Left cardiac atrium (tissue), 4 donors: ENCODE data around the gene POU3F2. TPM values are rescaled to one million over a fixed set of nuclear protein-coding genes. Genes with fewer than 3 reads are reported as not detected.

Experiments used
- ATAC-seq, 2 donors: fragments of 200-7000 bp; cut with Tn5 transposase; one replicate each; pipeline ENCODE4 v1.9.1; 2020; ENCODE audit warnings: mild to moderate bottlenecking in 2 of 2, moderate library complexity in 2 of 2
- DNase-seq: peaks from one replicate; pipeline ENCODE4 v3.0.0-alpha.2; 2020
- intact Hi-C, 2 donors: fragments of 100-400 bp; cut with DNase I; formaldehyde crosslinking; loops; one replicate each; pipeline versions ENCODE4 v1.14.1 to v1.15.1; 2022 to 2023
- long read RNA-seq: library from polyadenylated mRNA; unstranded; transcript quantifications from one replicate; pipeline ENCODE4 v2.0.0, GENCODE V29; 2021
- total RNA-seq, 2 donors: library from RNA; stranded (reverse); fragmentation: NEBNext Ultra II Directional; extraction: Animal tissue kit (Norgen Biotek cat#: 25700); gene quantifications; one replicate each; pipeline ENCODE4 v1.2.1, GENCODE V29; 2021
- donor health status: DM: no; HTN: yes; CAD: no.
- donor health status: DM: no; HTN: yes; CAD: no; lungs with severe emphysema.
- donor health status: DM: yes; HTN: yes; CAD: no.
- donor health status: Dilated cardiomyopathy.

Gene POU3F2
- under 1 TPM in 1 of 2 donors, not detected in 1; 0.03 TPM for total RNA-seq
- long read RNA-seq, result 0 reads

GRCh38 chr6:98834060-98835031 is at the start of gene POU3F2:
Gene POU3F2, plus strand, starts transcription at chr6:98834574. Its CDS starts 300 bp downstream, at chr6:98834874.
- intact Hi-C loops, result no loop called here
- ATAC-seq (peak; percentile 72 to 91), DNase-seq (peak; percentile 74)

GRCh38 chr6:98787435-98787834 is 46.9 kb upstream of the POU3F2 start:
- ATAC-seq, result no peak
- no peak for DNase-seq
- intact Hi-C loops, result no loop called here

- ATAC-seq (no peak), DNase-seq (no peak)
- intact Hi-C loops, result no loop called here
These were observed 46.4 kb upstream of the POU3F2 start for GRCh38 chr6:98787961-98788360.

- DNase-seq, result no peak
- ATAC-seq, result no peak
- intact Hi-C loops, result no loop called here
These were observed 40.0 kb upstream of the POU3F2 start for GRCh38 chr6:98794307-98794842.

GRCh38 chr6:98797217-98797994 is 37.0 kb upstream of the POU3F2 start:
- DNase-seq (no peak), ATAC-seq (no peak)
- intact Hi-C loops, result no loop called here

DNA sequence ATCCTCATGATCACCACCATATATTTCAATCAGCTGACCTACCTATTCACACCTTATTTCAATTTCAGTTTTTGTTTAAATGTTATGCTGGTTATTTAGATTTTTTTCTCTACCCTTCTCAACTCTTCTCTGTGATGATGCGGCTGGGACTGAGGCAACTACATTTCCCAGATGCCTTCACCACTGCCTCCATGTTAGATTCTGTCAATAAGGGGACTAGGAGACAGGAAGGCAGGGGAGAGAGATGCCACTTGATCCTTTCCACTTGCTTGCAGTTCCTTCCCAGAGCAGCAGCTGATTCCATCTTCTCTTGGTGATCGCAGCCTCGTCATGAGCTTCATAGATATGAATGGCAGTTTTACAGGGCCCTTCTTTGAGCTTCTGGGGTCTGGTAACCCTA is 33.5 kb upstream of the POU3F2 start:
- intact Hi-C loops, result no loop called here
- DNase-seq (no peak), ATAC-seq (no peak)

- ATAC-seq (no peak), DNase-seq (no peak)
- intact Hi-C loops, result no loop called here
These were observed 25.7 kb upstream of the POU3F2 start for GRCh38 chr6:98808541-98809210.

DNA sequence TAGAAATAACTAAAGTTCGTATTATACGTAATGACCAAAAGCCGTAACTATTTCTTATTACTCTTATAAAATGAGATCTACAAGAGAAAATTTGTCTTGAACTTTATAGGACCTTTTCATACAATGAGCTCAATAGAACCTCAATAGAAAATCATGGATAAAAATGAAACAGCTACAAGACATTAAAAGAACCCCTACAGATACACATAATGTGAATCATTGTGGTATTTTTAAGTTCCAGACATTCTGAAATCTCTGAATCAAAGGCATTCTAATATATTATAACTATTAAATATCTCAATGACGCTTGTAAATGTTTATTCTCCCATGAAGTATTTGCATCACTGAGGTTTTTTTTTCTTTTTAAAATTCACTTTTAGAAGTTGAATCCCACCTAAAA is 22.2 kb upstream of the POU3F2 start:
- no peak for ATAC-seq
- intact Hi-C loops, result no loop called here
- no peak for DNase-seq

DNA sequence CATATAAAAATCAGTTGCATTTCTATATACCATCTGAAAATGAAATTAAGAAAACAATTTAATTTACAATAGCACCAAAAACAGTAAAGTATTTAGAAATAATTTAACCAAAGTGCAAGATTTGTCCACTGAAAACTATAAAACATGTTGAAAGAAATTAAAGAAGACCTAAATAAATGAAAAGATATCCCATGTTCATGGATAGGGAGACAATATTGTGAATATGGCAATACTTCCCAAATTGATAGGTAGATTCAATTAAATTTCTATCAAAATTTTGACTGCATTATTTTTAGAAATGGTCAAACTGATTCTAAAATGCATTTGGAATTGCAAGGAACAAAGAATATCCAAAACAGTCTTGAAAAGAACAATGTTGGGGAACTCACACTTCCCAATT is 17.6 kb upstream of the POU3F2 start:
- intact Hi-C loops, result no loop called here
- ATAC-seq (no peak), DNase-seq (no peak)

DNA sequence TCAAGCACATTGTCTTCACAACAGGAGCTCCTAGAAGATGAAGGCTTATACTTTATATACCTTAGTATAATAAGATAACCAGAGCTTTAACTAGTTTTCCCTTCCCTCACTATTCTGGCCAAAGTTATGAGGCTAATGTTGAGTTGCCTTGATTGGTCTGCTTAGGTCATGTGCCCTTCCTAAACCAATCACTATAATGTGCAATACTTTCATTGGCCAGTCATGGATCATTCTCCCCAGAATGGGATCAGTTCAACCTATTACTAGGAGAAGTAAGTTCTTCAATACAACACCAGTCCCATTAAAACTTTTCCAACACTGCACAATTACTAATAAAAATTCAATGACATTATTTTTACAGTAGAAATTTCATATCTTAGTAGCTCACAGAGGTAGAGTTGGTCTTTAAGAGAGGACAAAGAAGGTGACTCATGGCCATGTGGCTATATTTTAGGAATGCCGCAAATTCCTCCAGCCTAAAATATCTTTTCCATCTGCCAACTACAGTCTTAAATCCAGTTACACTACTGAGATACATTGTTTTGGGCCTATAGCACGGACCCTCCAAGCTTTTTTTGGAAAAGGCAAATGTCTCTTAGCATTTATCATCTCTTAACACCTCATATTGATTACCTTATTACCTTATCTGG is 12.5 kb upstream of the POU3F2 start:
- intact Hi-C loops, result no loop called here
- no peak for ATAC-seq

GRCh38 chr6:98823428-98824161 is 10.8 kb upstream of the POU3F2 start:
- DNase-seq, result no peak
- intact Hi-C loops, result no loop called here
- no peak for ATAC-seq

More for the DNA sequence above, 12.5 kb upstream of the POU3F2 start:
- DNase-seq, result no peak

DNA sequence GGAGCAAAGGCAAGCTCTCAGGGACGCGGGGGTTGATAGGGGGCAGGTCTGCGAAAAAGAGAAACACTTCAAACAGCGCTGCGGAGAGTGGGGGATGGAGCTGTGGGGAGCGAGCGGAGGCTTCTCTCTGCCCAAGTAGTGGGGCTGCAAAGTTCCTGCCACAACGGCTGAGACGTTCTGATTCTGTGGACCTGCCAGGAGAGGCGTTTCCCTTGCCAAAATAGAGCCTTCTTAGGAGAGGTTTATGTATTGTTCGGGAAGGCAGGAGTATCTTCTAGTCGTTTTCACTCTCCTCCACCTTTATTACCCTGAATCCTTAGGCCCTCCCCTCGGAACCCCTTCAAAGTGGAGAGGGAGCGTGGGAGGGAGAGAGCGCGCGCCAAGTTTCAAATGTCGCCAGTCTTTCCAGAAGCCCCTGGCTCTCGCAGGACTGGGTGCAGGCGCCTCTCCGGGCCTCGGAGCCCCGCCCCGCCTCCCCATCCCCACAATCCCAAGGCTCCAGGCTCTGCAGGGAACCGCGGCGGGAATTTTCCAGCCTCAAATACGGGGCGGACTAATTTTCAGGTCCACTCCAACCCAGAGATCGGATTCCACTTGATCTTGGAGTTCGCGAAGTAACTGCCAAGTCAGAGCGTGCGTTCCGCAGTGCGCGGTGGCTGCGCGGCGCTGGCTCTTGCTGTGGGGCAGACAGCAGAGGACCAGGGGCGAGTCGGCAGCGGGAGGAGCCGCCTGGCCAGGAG is 10.0 kb upstream of the POU3F2 start:
- no peak for DNase-seq

DNA sequence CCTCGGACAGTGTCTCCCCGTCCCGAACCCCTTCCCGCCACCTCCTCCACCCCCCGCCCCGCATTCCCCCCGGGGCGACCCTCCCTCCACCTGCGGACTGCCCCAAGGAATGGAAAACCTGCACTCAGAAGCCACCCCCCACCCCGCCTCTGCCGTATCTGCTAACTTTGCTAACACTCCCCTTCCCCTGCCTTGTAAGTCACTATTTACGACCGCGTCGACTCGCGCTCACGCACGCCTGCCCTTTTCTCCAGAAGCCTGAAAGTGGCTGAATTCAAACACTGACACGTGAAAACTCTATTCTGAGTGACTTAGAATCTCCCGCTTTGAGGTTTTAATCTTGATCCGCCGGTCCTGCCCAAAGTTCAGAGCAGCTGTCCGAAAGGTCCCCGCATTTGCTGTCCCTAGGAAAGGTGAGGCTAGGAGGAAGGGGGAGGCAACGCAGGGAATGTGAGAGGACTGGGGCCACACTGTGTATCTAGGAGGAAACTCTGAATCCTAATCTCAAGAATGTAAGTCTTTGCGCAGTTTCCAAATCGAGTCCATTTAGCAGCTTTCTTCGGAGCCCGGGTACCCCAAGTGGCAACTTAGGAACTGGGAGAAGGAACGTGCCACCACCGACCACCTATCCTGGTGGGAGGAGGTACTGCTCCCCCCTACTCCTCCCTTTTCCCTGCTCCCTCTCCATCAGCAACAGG is 9.3 kb upstream of the POU3F2 start:
- intact Hi-C loops, result no loop called here
- ATAC-seq, result no peak
- DNase-seq, result no peak

More for the DNA sequence above, 10.0 kb upstream of the POU3F2 start:
- no peak for ATAC-seq
- intact Hi-C loops, result no loop called here

DNA sequence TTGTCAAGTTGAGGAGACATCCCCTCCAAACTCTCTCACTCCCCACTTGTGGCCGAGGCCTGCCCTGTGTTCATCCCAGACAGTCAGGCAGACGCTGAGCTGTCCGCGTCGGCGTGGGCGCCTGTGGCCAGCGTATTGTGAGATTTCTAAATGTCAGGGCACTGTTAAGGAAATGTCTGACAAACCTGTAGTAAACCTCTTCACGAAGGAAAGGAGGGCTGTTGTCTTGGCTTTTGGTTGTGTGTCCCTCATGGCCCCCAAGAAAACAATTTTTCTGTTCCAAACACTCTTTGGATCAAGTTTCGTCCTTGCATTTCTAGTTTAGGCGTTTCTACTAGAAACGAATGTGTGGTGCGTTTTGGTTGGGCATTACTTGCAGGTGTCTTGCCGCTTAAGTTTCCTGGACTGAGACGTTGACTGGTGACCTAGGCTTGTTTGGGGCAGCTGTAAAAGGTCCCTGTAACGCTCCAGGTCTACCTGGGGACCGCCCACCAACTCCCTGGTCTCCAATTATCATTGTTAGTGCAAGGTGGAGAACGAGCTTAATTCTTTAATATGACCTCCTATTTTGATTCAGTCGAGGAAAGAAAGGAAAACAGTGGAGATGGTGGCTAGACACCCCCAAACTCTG is 8.7 kb upstream of the POU3F2 start:
- no peak for DNase-seq
- no peak for ATAC-seq
- intact Hi-C loops, result no loop called here

GRCh38 chr6:98827295-98828159 is 6.8 kb upstream of the POU3F2 start:
- DNase-seq, result no peak
- ATAC-seq, result no peak
- intact Hi-C loops, result no loop called here
